ENCODE measurements around the gene RAD9A.

Gene RAD9A

DNA sequence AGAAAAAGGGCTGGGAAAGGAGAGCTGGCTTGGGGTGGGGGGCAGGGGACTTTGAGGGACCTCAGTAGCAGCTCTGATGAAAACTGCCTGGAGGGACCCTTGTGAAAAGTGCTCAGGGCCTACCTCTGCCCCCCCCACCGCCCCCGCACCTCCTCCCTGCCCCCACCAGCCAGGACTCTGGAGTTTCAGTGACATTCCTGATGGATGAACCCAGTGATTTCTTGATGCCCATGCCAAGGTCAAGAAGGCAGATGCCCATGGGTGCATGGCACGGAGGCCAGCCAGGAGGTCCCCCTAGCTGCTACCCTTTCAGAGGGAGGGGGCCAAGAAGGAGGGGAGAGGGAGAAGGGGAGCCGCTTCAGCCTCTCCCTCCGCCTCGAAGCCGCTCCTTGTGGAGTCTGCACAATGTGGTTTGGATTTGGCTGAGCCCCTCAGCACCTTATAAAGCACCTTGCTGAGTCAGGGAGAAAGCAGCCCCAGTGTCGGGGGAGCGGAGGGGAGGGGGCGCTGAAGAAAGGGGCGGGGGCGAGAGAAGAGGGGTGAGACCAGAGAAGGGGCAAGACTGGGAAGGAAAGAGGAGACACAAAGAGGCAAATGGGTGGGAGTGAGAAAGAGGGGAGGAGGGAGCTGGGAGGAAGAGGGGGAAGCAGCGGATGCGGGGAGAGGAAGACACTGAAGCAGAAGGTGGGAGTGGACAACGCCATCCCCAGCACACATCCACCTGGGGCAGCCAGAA is 16.3 kb upstream of the RAD9A start:
- no peak for DNase-seq (ENCODE audit: low spot score)

DNA sequence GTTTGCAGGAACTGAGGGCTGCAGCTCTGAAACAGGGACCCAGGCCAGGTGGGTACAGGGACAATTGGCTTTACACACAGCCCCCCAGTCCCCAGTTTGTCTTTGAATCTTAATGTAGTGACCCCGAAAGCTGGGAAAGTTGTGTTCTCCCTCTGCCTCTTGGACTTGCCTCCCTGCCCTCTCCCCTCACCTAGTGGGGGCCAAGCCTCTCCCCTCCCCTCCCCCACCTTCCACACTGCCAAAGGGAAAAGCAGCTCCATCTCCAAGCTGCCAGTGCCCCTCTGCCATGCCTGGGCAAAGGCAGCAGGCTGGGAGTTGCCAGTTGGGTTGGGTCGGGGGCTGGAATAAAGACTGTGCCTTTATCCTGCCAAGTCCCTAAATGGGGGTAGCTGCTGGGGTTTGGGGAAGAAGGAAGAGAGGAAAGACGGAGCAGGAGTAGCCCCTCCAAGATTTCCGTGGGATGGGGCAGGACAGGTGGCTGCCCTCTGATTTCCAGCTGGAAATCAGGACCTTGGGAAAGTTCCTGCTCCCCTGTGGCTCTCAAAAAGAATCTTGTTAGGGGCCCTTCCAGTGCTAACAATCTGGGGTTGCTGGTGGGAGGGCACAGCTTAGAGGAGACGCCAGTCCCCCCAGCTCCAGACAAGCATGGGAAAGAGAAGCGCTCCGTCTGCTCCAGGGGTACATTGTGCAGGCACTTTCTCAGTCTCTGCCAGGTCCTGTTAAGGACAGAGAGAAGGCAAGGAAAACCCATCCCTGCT is 15.5 kb upstream of the RAD9A start:
- DNase-seq (ENCODE audit: low spot score) = no peak

DNA sequence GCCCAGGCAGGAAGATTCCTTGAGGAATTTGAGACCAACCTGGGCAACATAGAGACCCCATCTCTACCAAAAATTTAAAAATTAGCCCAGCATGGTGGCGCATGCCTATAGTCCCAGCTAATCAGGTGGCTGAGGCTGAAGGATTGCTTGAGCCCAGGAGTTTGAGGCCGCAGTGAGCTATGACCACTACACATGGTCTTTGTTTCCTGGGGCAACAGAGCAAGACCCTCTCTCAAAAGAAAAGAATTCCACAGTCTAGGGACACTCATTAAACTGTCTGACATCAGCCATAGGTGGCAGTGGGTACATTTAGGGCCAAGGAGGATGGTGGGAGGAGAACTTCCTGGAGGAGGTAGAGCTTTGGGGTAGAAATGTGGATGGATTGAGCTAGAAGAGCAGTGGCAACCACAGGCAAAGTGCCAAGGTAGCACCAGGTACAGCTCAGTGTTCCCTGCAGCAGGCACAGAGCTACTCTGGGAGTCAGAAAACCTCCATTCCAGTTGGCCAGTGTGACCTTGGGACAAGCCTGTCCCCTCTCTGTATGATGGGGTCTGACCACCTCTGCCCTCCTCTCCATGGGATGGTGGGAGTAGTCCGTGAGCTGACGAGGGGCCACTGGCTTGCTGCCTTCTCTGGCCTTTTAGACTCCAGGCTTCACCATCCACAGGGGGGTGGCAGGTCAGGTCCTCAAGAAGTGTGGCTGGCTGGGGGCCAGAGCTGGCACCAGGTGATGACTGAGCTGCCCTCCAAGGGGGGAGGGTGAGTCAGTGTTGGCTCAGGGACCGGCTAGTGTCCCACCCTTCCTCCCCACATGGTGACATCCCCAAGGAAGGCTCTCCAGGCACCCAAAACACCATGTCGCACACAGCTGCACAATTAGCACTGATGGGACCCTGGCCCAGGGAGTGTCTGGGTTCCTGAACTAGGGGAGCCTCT is 14.6 kb upstream of the RAD9A start:
- DNase-seq (ENCODE audit: low spot score) = no peak

DNA sequence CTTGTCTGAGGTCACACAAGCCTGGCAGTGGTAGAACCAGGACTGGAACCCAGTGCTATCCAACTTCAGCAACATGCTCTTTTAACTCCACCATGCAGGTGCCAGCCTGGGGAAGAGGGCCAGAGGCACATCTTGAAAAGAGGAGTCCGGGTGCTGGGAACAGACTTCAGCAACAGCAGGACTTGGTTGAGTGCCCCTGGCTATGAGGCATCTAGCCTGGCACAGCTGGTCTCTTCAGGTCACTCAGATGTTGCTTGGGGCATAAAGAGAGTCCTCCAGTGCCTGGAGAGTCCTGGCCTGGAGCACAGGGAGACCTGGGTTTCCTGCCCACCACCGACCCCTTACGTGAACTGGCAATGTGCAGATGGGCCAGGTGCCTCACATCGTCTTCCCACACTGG is 13.2 kb upstream of the RAD9A start:
- no peak for DNase-seq (ENCODE audit: low spot score)

DNA sequence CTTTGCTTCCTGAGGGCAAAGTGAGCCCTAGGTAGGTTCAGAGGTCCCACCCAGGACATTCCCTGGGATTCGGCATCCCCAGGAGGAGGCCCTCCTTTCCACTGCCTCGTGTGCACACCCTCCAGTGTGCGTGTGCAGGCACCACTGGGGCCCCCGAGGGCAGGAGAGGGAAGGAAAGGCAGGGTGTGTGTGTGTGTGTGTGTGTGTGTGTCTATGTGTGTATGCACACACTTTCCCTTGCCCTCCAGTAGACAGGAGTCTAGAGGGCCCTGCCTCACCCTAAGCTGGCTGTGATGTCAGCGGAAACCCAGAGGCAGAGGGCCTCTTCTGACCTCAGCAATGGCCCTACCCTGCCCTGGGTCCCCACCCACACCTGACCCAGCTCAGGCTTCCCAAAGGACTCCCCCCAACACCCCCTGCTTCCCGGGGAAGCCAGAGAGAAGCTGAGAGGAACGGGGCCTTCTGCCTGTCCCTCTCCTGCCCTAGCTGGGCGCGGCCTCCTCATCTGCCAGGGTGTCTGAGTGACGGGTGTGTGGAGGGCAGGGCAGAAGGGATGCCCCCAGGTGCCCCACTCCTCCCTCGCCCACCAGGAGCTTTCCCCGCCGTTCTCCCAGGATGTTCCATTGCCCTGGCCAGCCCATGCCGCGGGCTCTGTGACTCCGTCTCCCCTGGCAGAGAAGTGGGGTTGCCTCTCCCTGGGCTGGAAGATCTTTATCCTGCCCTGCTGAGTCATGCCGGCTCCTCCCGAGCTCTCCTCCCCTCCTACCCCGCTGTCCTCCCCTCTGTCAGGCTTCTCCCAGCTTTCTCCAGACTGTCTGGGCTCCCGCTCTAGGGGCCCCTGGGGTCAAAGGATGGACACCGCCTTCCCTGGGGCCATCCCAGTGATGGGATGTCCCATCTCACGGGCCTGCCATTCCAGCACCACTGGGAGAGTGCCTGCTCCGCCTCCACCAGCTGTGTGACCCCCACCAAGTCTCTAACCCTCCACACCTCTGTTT is 12.4 kb upstream of the RAD9A start:
- DNase-seq (ENCODE audit: low spot score) = no peak

DNA sequence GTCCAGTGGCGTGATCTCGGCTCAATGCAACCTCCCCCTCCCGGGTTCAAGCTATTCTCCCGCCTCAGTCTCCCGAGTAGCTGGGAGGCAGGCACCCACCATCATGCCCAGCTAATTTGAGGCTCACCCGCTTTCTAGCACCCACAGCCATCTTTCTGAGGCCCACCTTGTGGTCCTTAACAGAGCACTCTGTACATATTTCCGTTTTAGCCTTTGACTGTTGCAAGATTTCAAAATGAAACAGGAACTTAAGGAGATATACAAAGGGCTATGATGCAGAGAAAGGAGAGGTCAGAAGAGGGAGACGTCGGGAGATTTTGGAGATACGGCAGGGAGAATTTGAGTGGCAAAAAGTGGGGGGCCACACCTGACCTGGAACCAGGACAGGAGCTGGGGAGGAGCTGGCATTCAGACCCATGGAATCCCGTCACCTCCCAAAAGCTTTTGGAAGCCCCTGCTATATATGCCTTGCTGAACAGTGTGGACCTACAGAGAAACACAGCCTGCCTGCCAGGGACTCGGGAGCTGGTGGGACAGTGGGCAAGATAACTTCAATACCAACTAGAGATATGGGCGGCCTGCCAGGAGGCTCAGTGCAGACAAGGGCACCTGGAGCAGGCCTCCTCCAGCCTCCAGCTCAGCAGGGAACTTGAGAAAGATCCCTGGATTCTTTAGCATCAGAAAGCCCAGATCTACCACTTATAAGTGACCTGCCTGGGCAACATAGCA is 10.4 kb upstream of the RAD9A start:
- no peak for DNase-seq (ENCODE audit: low spot score)

DNA sequence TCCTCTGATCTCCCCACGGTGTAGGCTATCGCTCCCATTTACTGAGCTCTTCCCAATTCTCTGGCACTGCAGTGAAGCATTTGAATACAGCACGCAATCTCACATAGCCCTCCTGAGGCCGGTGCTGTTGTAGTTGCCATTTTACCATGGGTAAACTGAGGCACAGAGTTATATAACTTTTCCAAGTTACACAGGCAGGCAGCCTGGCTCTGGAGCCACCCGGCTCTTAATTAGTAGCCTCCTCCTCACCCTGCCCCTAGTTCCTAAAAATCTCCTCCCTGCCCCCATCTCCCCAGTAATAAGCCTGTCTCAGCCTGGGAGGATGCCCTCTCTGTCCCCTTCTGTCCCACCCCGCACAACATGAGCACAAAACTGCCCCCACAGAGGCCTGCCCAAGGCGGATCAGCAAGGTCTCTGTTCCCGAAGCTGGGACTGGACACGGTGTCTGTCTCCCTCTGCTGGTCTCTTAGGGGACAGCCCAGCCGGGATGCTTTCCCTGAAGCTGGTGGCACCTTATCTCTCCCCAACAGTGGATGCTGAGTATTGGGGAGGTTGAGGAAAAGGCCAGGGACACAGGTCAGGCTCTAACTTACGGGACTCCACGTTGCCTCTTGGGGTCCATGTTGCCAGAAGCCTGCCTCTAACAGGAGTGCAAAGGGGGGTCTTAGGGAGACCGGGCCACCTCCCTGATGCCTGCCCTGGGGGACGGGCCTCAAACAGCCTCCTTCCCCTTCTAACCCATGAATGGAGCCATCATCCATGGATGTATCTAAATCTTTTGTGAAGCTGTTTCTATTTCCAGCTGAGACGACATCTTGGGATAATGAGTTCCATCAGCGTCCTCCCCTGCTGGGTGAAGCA is 9.3 kb upstream of the RAD9A start:
- DNase-seq (ENCODE audit: low spot score) = peak; percentile 66

DNA sequence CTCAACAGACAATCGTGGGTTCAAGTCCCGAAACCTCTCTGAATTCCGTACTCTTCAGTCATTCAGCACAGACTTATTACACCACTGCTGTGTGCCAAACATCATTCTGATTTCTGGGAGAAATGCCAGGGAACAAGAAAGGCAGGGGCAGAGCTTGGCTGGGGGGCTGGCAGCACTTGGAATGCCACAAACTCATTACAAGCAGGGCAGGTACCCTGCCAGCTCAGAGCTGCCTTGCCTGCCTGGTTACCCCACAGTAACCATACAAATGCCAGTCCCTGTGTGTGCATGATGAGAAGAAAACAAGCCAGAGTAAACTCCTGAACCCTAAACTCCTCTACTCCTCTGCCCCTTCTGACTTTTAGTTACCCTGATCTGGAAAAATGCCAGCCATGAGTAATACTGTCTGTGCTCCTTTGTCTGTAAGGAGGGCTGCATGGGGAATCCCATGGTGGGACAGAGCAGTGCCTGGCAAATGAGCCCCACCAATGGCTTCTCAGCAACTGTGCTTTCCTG is 6.9 kb upstream of the RAD9A start:
- DNase-seq (ENCODE audit: low spot score) = no peak

DNA sequence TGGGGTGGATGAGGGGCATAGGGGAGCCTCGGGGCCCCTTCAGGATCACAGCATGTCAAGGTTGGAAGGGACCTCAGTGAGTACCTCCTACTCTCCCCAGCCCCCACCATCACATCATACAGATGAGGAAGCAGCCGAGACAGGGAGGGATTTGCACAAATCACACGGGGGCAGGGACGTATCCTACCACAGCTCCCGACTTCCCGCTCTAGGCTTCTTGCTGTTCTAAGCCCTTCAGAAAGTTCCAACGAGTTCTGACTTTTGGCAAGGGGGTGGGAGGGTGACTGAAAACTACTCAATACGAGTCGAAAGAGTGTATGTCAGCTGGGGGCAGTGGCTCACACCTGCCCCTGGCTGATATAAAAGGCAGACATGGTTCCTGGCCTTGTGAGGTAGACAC is 4.7 kb upstream of the RAD9A start:
- DNase-seq (ENCODE audit: low spot score) = no peak

DNA sequence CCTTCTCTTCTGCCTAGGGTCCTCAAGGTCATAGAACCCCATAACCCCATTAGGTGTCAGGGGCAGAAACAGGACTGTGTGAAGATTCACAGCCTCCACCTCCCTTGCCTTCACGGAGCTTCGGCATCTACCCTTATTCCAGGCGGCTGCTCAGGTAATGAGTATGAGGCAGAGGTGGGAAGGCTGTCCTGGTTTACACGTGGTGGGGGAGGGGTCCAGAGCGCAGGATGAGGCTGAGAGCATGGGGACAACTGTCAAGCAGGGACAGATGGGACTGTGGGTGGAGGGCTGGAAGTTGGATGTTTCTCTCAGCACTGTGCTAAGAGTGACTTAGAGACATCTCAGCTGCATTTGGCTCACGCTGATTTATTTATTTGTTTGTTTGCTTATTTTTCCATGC is 4.3 kb upstream of the RAD9A start:
- DNase-seq (ENCODE audit: low spot score) = no peak

DNA sequence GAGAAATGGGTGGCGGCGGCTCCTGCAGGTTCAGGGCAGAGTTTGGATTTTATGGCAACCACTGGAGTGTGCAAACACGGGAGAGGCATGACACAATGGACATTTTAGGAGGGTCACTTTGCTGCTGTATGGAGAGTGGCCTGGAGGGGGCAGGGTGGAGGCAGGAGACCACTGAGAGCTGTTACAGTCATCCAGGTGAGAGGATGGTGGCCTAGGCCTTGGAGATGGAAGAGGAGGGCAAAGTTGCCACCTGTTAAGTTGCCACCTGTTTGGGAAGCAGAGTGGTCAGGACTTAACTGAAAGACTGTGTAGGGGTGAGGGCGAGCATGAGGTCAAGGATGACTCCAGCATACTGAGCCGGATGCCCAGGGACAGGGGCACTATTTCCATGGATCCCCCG is 2.3 kb upstream of the RAD9A start:
- DNase-seq (ENCODE audit: low spot score) = no peak

DNA sequence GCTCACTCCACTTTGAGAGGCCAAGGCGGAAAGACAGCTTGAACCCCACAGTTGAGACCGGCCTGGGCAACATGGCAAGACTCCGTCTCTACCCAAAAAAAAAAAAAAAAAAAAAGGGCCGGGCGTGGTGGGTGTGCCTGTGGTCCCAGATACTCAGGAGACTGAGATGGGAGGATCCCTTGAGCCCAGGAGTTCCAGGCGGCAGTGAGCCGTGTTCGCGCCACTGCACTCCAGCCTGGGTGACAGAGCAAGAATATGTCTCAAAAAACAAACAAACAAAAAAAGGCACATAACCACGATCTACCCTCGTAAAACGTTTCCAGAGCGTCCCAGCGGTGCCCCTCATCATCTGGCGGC is 861 bp upstream of the RAD9A start:
- no peak for DNase-seq (ENCODE audit: low spot score)

DNA sequence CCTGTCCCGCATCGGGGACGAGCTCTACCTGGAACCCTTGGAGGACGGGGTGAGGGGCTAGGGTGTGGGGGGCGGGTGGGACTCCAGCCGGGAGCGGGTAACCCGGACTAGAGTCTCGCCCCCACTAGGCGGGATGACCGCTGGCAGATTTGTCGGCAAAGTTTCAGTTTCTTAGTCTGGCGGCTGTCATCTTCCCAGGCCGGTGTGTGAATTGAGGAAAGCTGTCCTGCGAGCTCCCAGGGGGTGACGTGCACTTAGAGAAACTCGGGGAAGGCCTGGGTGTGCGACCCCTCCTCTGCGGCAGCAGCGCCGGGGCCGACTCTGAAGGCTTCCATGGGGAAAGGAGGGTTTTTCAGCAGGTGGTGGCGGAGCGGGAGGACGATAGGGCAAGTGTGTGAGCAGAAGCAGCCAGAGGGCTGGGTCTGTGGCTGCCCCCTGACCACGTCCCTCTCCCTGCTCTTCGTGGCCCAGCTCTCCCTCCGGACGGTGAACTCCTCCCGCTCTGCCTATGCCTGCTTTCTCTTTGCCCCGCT is 463 bp downstream of the RAD9A start:
- no peak for DNase-seq (ENCODE audit: low spot score)

DNA sequence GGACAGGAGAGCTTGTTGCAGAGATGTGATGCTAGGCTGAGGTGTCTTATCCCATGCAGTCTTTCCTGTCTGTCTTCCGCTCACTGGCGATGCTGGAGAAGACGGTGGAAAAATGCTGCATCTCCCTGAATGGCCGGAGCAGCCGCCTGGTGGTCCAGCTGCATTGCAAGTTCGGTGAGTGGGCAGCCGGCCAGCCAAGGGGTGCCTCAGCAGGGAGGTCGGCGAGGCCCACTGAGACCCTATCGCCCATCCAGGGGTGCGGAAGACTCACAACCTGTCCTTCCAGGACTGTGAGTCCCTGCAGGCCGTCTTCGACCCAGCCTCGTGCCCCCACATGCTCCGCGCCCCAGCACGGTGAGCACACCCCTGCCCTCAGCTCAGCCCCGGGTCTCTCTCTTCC is 1.7 kb downstream of the RAD9A start:
- DNase-seq (ENCODE audit: low spot score) = no peak

DNA sequence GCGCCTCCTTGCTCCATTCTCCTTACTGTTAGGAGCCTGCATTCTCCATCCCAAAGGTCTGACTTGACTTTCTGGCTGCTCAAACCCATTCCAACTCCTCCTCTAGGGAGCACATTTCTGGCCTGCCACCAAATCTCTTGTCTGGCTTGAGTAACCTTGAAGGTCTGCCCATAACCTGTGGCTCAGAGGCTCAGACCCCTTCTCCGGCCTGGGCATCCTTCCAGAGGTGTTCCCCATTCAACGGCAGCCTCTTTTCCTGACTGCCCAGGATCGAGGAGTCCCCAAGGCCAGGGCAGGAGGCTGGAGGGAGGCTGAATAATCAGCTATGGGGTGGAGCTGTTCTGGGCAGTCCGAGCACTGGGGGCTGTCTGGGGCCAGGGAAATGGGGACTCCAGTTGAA is 2.2 kb downstream of the RAD9A start:
- DNase-seq (ENCODE audit: low spot score) = no peak

DNA sequence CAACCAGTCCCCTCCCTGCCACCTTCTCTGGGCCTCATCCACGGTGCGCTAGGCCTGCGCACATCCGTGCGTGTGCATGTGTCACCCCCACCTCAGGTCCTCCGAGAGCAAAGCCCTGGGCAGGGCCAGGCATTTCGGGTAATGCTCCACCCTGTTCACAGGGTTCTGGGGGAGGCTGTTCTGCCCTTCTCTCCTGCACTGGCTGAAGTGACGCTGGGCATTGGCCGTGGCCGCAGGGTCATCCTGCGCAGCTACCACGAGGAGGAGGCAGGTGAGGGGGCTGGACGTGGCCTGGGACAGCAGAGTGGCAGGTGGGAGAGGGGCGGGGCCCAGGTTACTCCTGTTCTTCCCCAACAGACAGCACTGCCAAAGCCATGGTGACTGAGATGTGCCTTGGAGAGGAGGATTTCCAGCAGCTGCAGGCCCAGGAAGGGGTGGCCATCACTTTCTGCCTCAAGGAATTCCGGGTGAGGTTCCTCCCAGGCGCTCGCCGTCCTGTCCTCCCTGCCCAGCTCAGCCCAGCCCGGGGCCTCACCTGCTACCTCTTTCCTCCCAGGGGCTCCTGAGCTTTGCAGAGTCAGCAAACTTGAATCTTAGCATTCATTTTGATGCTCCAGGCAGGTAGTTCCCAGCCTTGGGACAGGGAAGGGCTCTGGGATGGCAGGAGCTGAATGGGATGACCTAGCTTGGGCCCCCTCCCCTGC is 3.9 kb downstream of the RAD9A start:
- DNase-seq (ENCODE audit: low spot score) = no peak

DNA sequence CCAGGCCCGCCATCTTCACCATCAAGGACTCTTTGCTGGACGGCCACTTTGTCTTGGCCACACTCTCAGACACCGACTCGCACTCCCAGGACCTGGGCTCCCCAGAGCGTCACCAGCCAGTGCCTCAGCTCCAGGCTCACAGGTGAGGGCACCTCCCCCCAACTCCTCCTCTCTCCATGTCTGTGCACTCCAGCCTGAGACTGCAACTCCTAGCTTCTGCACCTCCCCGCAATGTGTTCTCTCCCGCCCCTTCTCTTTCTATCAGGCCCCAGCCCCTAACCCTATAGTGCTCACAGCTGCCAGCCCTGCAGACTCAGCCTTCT is 4.4 kb downstream of the RAD9A start:
- no peak for DNase-seq (ENCODE audit: low spot score)

DNA sequence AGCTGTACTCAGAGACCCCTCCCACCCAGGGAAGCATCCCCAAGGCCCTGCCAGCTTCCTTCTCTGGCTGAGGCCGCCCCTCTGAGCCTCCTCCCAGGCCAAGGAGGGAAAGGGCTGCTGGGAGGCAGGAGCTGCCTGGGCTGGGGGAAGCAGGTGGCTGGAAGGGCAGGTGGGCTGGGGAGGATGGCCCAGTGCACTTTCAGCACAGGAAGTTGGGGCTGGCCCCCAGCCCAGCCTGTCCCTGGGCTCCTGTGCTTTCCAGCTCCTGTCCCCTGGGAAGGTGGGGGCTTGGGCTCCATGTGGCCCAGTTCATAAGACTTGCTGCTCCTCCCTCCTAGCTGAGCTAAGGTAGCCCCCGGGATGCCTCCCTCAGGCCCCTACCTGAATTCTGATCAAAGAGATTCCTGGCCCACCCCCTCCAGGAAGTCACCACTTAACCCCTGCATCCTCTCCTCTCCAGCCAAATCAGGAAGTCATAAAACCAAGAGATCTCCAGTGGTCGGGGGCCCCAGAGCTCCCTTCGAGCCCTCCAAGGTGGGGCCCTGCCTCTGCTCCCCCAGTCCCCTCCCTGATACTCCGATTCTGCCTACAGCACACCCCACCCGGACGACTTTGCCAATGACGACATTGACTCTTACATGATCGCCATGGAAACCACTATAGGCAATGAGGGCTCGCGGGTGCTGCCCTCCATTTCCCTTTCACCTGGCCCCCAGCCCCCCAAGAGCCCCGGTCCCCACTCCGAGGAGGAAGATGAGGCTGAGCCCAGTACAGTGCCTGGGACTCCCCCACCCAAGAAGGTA is 5.0 kb downstream of the RAD9A start:
- no peak for DNase-seq (ENCODE audit: low spot score)

Data from putamen (tissue), 1 donor.